Measurements from ENCODE around the gene SLC35F4.

DNA sequence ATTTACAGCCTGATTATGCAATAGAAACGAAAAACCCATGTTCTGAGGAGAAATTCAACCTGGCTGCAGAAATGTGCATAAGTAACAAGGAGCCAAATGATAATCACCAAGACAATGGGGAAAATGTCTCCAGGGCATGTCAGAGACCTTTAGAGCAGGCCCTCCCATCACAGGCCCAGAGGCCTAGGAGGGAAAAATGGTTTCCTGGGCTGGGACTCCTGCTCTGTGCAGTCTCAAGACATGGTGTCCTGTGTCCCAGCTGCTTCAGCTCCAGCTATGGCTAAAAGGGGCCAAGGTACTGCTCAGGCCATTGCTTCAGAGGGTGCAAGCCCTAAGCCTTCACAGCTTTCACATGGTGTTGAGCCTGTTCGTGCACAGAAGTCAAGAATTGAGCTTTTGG, 156.0 kb downstream of the SLC35F4 start:
- TF ChIP-seq, protein P1, sequence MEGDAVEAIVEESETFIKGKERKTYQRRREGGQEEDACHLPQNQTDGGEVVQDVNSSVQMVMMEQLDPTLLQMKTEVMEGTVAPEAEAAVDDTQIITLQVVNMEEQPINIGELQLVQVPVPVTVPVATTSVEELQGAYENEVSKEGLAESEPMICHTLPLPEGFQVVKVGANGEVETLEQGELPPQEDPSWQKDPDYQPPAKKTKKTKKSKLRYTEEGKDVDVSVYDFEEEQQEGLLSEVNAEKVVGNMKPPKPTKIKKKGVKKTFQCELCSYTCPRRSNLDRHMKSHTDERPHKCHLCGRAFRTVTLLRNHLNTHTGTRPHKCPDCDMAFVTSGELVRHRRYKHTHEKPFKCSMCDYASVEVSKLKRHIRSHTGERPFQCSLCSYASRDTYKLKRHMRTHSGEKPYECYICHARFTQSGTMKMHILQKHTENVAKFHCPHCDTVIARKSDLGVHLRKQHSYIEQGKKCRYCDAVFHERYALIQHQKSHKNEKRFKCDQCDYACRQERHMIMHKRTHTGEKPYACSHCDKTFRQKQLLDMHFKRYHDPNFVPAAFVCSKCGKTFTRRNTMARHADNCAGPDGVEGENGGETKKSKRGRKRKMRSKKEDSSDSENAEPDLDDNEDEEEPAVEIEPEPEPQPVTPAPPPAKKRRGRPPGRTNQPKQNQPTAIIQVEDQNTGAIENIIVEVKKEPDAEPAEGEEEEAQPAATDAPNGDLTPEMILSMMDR (IDR thresholded peaks at IDR 0.05; ENCODE audit: low read length), result no peak
- TF ChIP-seq EZH2 (optimal IDR thresholded peaks at IDR 0.05; ENCODE audit: low read depth, low read length) (no peak), EZH2phosphoT487 (IDR thresholded peaks at IDR 0.05; ENCODE audit: low read length) (no peak)

Measured in MM.1S (cell line).